Adipose tissue (tissue), 3 donors: ENCODE results near the gene DLG2. TPM values are rescaled to one million over a fixed set of nuclear protein-coding genes. Genes with fewer than 3 reads are reported as not detected.
"Not testable (repeated sequence)": the region's sequence is repeated elsewhere in the genome, so short reads cannot be mapped to it uniquely, and the experiment has no call there.

ENCODE experiments used
- H3K27ac ChIP-seq: one replicate; pipeline ENCODE4 v1.5.1; 2013; ENCODE audit warnings: low read depth, low read length
- WGBS, 3 donors: extraction: QIAGEN DNeasy Blood & Tissue Kit; methylation state at CpG; one replicate each; pipeline ENCODE4 v1.1.7; 2013; 5-methylcytosine and 5-hydroxymethylcytosine counted together
- polyA plus RNA-seq, 3 donors: library from polyadenylated mRNA; stranded (reverse); fragments of 200-250 nt; gene quantifications; one replicate each; pipeline ENCODE4 v1.2.3, GENCODE V29; 2013
- donor health status: healthy with polysubstance abuse.
- donor health status: Bipolar disorder and iron deficiency.
- donor health status: healthy.

Gene DLG2
- polyA plus RNA-seq, 3 donors, result 0.51 to 1.7 (median 0.91) TPM

- no peak overlapping the region for H3K27ac ChIP-seq
- 80 to 100% (median 82%) methylated on average over 1 of the region's 1 CpG for WGBS, 3 donors
Measured at GRCh38 chr11:84865791-84866535, 761.2 kb downstream of the DLG2 start.

DNA sequence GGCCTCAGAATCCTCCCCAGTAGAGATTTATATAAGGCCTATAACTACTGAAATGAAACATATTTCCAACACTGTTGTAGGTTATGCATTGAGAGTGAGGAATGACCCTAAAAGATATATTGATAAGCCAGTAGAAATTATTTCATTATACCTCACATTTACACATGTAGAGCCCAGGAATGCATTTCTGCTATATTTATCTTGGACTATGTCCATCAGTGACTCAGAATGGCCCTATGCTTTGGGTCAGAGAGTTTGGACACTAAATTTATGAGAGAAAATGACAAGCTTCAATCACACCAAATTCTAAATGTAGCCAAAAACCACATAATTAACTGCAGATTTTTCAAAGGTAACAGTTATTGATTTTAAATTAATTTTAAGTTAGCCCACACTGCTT, 761.9 kb downstream of the DLG2 start:
- no peak overlapping the region for H3K27ac ChIP-seq

- H3K27ac ChIP-seq, result no peak overlapping the region
Measured at GRCh38 chr11:84857746-84858145, 769.4 kb downstream of the DLG2 start.

DNA sequence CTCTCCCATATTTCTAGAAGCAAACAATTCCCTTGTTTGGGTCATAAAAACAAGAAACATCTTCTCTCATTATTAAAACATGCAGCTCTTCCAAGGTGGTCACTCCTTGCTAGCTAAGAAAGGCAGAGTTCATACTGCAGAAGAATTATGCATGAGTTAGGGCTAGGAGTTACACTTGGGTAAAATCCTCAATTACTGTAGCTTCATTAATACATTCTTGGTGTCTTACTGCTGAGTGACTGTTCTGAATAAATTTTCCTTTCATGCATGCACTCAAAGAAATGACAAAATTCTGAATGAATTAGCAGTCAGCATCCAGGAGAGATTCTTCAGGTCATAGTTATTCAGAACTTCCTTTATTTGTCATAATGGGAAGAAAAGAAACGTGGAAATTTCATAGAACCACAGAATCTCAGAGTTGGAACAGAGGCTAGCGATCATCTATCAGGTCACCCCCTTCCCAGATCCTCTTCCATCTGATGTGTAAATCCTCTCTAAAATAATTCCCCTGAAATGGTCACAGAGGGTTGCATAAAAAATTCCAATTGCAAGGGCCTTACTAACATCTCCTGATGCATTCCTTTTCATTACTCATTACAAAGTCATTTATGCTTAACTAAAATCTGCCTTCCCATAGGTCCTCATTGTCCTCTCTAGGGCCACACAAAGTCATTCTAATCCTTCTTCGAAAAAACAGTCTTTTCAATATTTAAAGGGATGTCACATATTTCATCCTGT, 771.5 kb downstream of the DLG2 start:
- WGBS, 3 donors, result 65 to 83% (median 67%) methylated on average over 3 of the region's 3 CpGs

DNA sequence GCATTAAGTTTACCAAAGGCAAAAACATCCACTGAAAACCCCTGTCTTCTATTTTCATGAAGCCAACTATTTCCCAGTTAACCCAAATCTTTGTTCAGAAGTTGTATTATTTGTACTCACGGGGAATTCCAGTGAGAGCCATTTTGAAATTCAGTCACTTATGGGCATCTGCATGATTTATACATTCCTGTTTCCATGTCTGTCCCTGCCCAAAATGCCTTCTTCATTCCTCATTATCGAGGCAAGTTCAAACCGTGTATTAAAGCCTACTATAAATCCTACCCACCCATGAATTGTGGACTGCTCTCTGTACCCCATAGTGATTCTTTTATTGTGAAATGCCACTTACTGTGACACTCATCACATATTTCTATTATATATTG, 772.7 kb downstream of the DLG2 start:
- 89 to 95% (median 91%) methylated on average over 3 of the region's 3 CpGs for WGBS, 3 donors
- no peak overlapping the region for H3K27ac ChIP-seq

More for the DNA sequence above, 771.5 kb downstream of the DLG2 start:
- no peak overlapping the region for H3K27ac ChIP-seq

- H3K27ac ChIP-seq, result no peak overlapping the region
- WGBS, 3 donors, result 55 to 79% (median 60%) methylated on average over 1 of the region's 1 CpG
Measured at GRCh38 chr11:84853841-84854497, 773.2 kb downstream of the DLG2 start.

DNA sequence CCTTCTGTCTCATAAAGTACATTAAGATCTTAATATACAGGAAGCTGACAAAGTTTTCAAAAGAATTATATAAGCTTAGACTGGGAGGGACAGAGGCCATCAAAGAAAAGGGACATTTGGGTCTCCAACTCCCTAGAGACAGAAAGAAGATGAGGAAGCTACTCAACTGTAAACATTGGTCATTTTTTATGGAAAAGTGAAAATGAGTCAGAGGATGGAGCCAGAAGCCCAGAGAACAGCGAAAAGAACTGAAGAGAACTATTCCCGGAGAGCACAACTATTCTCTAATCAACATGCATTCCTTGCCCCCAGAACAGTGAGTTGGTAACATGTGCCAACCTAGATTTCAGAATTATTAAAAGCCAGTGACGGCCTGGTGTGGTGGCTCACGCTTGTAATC, 779.3 kb downstream of the DLG2 start:
- 87 to 93% (median 91%) methylated on average over 4 of the region's 4 CpGs for WGBS, 3 donors
- no peak overlapping the region for H3K27ac ChIP-seq

DNA sequence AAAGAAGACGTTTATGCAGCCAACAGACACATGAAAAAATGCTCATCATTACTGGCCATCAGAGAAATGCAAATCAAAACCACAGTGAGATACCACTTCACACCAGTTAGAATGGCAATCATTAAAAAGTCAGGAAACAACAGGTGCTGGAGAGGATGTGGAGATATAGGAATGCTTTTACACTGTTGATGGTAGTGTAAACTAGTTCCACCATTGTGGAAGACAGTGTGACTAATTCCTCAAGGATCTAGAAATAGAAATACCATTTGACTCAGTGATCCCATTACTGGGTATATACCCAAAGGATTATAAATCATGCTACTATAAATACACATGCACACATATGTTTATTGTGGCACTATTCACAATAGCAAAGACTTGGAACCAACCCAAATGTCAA, 786.9 kb downstream of the DLG2 start:
- 36 to 88% (median 75%) methylated on average over 1 of the region's 1 CpG for WGBS, 3 donors
- H3K27ac ChIP-seq, result not testable (repeated sequence)

DNA sequence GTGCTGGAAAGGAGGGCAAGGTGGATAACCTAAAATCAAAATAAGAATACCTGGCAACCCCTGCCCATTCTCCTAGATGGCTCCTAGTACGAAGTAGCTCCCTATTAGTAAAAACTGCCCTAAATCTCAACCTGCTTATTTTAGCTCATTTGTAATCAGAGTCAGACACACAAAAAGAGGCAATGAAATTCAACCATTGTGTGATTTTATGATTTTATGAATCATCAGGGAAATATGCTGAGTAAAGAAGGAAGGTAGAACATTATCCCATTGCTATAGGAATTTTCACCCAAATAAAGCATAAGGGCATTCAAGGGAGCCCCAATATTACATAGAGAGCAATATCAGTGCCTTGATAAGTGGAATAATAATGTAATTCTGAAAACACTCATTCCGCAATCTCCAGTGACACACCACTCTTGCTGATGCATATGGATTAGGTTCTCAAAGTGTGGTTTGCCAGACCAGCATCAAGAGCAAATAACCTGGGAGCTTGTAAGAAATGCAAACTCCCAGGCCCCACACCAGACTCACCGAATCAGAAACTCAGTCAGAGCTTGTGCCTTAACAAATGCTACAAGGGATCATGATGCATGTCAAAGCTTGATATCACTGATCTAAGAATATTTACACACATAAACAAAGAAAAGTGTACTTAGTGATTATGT, 789.6 kb downstream of the DLG2 start:
- 80 to 88% (median 86%) methylated on average over 3 of the region's 3 CpGs for WGBS, 3 donors
- H3K27ac ChIP-seq, result no peak overlapping the region

- no peak overlapping the region for H3K27ac ChIP-seq
Measured at GRCh38 chr11:84836371-84836770, 790.8 kb downstream of the DLG2 start.

GRCh38 chr11:84833488-84834088, 793.6 kb downstream of the DLG2 start:
- 71 to 78% (median 77%) methylated on average over 2 of the region's 2 CpGs for WGBS, 3 donors
- H3K27ac ChIP-seq, result no peak overlapping the region

- no peak overlapping the region for H3K27ac ChIP-seq
Measured at GRCh38 chr11:84830372-84830771, 796.8 kb downstream of the DLG2 start.

DNA sequence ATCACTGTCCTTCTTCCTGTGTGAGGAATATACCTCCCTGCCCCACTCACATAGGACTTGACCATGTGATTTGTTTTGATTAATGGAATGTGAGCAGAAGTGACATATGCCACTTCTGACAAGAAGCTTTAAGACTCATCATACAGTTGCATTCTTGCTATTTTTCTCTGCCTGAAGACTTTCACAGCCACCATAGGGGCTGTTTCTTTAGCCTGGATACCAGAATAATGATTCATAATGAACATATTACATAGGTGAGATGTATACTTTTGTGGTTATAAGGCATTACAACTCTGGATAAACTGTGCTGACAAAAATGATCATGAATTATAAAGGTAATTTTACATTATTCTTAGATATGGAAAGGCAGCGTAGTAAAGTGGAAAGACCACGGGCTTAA, 798.0 kb downstream of the DLG2 start:
- H3K27ac ChIP-seq, result no peak overlapping the region
- 53 to 84% (median 76%) methylated on average over 2 of the region's 2 CpGs for WGBS, 3 donors

GRCh38 chr11:84828616-84829015, 798.5 kb downstream of the DLG2 start:
- no peak overlapping the region for H3K27ac ChIP-seq
- 88 to 91% (median 91%) methylated on average over 2 of the region's 2 CpGs for WGBS, 3 donors

DNA sequence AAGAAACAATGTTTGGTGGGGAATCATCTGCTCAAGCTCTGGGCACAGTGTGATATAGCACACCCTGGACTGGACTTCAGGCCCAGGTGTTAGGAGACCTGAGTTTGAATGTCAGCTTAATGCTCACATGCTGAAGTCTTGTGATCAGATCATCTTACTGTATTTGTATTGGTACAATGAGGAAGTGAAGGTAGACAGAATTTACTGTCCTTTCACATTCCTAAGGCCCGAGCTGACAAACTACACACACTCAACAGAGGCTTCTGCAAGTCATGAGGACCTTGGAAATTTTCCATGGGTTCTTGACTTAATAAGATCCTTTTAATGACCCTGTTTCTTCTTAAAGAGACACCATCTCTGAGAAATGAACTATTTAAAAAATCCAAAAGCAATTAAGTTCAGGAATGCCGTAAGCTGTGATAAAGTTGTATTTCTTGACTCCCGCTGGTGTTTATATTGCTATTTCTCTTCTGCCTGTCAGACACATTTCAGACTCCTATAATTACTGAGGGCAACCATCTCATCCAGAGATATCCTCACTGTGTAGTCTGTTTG, 802.0 kb downstream of the DLG2 start:
- WGBS, 3 donors, result 79 to 82% (median 79%) methylated on average over 3 of the region's 3 CpGs
- H3K27ac ChIP-seq, result no peak overlapping the region

GRCh38 chr11:84824624-84825023, 802.5 kb downstream of the DLG2 start:
- H3K27ac ChIP-seq, result no peak overlapping the region
- WGBS, 3 donors, result 81 to 84% (median 83%) methylated on average over 3 of the region's 3 CpGs

DNA sequence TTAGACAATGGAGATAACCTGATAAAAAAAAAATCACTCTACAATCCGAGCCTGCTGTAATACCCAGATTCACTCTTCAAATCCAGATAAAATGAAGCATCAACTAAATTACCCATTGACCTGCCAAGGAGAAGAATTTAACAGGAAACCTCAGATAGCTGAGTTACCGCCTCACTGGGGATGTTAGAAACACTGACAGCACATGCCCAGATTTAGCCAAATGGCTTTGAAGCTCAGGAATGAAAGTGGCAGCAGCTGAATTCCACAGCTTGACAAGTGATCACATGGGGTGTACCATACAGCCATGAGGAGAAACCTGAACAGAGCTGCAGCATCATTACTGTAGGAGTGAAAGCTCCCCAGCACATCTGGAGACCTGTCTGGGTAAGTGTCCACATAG, 807.6 kb downstream of the DLG2 start:
- WGBS, 3 donors, result 73 to 84% (median 83%) methylated on average over 2 of the region's 2 CpGs
- H3K27ac ChIP-seq, result no peak overlapping the region

DNA sequence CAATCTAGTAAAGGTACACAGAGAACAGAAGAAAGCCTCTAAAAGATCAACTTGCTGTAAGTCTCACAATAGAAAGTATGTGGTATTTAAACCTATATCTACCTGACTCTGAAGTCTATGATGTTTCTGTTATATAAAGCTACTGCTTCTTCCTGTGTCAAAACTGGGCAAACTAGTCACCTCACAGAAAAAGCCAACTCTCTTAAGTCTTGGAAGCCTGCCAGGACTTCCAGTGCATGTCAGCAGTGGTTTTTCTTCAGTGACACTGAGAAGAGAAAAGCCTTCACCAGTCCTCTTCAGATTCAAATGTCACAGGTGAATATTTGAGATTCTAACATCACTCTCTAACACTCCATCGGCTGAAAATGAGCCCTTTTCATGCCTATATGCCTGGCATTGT, 808.0 kb downstream of the DLG2 start:
- no peak overlapping the region for H3K27ac ChIP-seq
- 71 to 72% (median 71%) methylated on average over 1 of the region's 1 CpG for WGBS, 3 donors

DNA sequence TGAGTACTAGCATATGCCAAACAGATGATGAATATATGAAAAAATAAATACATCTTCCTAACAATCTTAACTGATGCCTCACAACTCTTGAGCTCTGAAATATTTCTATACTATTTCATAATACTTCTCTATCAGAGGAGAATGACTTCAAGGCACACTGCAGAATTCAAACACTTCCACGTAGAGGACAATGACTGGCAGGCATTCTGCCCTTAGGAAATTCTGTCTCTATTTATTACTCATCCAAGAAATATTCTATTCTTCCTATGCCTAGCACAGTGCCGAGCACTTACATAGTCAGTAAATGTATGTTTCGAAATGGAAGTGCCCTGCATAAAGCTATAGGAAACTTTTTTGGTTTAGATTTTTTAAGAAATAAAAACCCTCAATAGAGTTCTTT, 809.1 kb downstream of the DLG2 start:
- 46 to 64% (median 46%) methylated on average over 3 of the region's 3 CpGs for WGBS, 3 donors
- H3K27ac ChIP-seq, result no peak overlapping the region
